Right atrium auricular region (tissue), 2 donors: ENCODE data around the gene COL24A1. TPM values are rescaled to one million over a fixed set of nuclear protein-coding genes. Genes with fewer than 3 reads are reported as not detected.

Experiments used
- DNase-seq: peaks from one replicate; pipeline ENCODE4 v3.0.0-alpha.2; 2019; ENCODE audit warnings: low spot score
- H3K27ac ChIP-seq, 2 donors: fragments of 200-600 bp; sonication (generic); 1 replicate in 1 of 2; 2 replicates in 1 of 2; pipeline ENCODE4 v1.5.1; 2016 to 2019
- H3K27me3 ChIP-seq, 2 donors: fragments of 200-600 bp; sonication (generic); one replicate each; pipeline versions ENCODE4 v1.5.1 to v1.6.0; 2017 to 2019
- H3K36me3 ChIP-seq: fragments of 200-600 bp; sonication (generic); one replicate; pipeline ENCODE4 v1.5.1; 2016
- H3K4me1 ChIP-seq, 2 donors: fragments of 200-600 bp; sonication (generic); one replicate each; pipeline versions ENCODE4 v1.5.1 to v1.6.0; 2017 to 2019
- H3K4me3 ChIP-seq, 2 donors: fragments of 200-600 bp; sonication (generic); 1 replicate in 1 of 2; 2 replicates in 1 of 2; pipeline ENCODE4 v1.5.1; 2017 to 2019; ENCODE audit warnings: mild to moderate bottlenecking in 1 of 2, moderate library complexity in 1 of 2
- H3K9me3 ChIP-seq, 2 donors: fragments of 200-600 bp; sonication (generic); one replicate each; pipeline ENCODE4 v1.5.1; 2019
- total RNA-seq, 2 donors: library from RNA; depleted of rRNA; stranded (reverse); fragments of >200 nt; gene quantifications; one replicate each; pipeline ENCODE4 v1.1.0, GENCODE V29; 2016
- TF ChIP-seq, protein P1 (sequence below), 2 donors: fragments of 200-600 bp; sonication (generic); IDR thresholded peaks; one replicate each; pipeline ENCODE4 v1.5.1; 2019; ENCODE audit warnings: antibody characterized with exemption in 2 of 2

COL24A1 gene
- total RNA-seq, 2 donors from 2014 or later = 0.67 to 1.0 TPM

DNA sequence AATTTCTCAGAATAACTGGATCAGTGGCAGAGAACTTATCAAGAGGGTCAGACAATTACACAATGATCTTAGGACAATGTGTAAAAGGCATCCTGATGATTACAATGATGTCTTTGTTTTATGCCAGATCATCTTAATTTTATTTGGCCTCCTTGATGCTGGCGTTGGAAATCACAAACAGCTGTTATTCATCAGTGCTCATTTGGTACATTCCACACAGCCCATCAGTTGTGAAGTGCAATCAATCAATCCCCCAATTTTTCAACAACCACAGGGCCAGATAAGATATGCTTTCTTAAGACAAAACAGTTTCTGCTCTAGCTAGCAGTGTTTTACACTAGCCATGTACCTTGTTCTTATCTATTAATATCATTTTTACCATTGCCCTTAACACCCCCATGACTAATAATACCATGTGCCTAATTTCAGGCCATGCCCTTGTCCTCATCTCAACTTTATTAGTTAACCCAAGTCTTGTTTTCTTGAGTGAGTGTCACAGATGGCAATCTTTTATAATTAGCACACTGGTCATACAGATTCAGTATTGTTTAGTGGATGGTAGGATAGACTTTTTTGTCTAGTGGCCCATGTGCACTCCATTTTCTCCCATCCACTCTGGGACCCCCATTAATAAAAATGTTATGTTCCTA is 40.8 kb upstream of the COL24A1 start:
- Histone ChIP-seq H3K4me3 (no peak overlapping the region), H3K4me1 (no peaks in the 10 kb centered on the region), H3K27ac (no peak overlapping the region), H3K9me3 (no peaks in the 10 kb centered on the region), H3K36me3 (no peaks in the 10 kb centered on the region), H3K27me3 (no peaks in the 10 kb centered on the region)
- DNase-seq = no peak
- TF ChIP-seq, protein P1, sequence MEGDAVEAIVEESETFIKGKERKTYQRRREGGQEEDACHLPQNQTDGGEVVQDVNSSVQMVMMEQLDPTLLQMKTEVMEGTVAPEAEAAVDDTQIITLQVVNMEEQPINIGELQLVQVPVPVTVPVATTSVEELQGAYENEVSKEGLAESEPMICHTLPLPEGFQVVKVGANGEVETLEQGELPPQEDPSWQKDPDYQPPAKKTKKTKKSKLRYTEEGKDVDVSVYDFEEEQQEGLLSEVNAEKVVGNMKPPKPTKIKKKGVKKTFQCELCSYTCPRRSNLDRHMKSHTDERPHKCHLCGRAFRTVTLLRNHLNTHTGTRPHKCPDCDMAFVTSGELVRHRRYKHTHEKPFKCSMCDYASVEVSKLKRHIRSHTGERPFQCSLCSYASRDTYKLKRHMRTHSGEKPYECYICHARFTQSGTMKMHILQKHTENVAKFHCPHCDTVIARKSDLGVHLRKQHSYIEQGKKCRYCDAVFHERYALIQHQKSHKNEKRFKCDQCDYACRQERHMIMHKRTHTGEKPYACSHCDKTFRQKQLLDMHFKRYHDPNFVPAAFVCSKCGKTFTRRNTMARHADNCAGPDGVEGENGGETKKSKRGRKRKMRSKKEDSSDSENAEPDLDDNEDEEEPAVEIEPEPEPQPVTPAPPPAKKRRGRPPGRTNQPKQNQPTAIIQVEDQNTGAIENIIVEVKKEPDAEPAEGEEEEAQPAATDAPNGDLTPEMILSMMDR (IDR thresholded peaks at IDR 0.05) = no peak

DNA sequence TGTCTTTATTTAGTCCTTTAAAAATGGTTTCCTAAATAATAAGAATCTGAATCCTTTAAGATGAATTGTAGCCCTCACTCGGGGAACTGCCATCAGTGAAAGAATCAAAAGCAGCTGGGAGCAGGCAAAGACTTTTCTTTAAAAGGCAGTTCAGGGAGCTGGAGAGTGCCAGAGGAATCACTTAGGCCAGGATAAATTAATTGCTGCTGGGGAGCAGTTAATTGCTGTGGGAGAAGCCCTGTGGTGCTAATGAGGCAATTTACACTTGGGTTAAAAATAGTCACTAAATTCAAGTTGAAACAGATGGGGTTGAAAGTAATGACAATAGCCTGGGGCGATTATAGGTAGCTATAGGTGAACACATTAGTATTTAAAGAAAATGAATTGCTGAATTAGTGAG is 38.7 kb upstream of the COL24A1 start:
- Histone ChIP-seq H3K36me3 (no peaks in the 10 kb centered on the region), H3K9me3 (no peaks in the 10 kb centered on the region), H3K4me1 (no peaks in the 10 kb centered on the region), H3K27me3 (no peaks in the 10 kb centered on the region), H3K4me3 (no peak overlapping the region), H3K27ac (no peak overlapping the region)
- DNase-seq = no peak
- TF ChIP-seq, protein P1 (IDR thresholded peaks at IDR 0.05) = no peak

DNA sequence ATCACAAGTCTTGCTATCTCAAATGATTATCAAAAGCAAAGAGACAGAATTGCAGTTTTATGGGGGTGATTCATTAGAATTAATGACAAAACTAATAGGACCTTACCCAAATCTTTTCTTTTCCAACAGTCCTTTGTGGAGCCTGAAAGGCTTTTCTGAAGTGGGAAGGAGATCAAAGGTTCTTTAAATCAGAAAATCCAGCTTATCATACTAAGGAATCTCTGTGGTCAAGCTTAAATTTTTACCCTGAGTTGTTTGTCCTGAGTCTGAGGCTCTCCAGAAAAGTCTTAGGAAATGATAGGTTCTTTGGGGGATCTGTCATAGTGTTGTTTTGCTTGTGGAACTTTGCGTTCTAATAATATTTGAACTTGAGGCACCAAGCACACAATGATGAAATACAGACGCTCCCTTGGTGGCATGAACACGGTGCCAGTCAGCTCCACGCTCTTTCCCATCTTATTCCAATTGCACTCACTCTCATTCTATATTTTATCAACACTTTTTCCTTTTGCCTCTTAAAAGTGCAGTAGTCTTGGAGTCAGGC is 38.0 kb upstream of the COL24A1 start:
- Histone ChIP-seq H3K9me3 (no peaks in the 10 kb centered on the region), H3K36me3 (no peaks in the 10 kb centered on the region), H3K27ac (no peak overlapping the region), H3K4me1 (no peaks in the 10 kb centered on the region), H3K4me3 (no peak overlapping the region), H3K27me3 (no peaks in the 10 kb centered on the region)
- no peak for DNase-seq
- TF ChIP-seq, protein P1 (IDR thresholded peaks at IDR 0.05) = no peak

DNA sequence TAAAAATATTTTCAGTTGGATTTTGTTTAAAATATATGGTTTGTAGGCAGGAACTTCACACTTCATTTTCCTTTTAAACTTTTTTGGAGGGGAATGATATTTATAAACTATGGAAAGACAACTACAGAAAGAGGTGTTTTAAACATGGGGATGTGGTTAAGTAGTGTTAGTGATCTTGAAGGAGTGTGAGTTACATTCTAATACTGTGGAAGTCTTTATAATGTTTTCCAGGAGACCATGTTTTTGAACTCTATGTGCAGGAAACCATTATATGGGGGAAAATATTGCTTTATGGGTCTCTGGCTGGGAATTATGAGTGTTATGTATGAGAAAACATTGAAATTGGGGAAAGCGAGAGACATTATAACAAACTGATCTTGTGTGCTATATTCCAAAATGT is 35.8 kb upstream of the COL24A1 start:
- Histone ChIP-seq H3K4me3 (no peak overlapping the region), H3K36me3 (no peaks in the 10 kb centered on the region), H3K27me3 (no peaks in the 10 kb centered on the region), H3K9me3 (no peaks in the 10 kb centered on the region), H3K4me1 (no peaks in the 10 kb centered on the region), H3K27ac (no peak overlapping the region)
- TF ChIP-seq, protein P1 (IDR thresholded peaks at IDR 0.05) = no peak
- no peak for DNase-seq

DNA sequence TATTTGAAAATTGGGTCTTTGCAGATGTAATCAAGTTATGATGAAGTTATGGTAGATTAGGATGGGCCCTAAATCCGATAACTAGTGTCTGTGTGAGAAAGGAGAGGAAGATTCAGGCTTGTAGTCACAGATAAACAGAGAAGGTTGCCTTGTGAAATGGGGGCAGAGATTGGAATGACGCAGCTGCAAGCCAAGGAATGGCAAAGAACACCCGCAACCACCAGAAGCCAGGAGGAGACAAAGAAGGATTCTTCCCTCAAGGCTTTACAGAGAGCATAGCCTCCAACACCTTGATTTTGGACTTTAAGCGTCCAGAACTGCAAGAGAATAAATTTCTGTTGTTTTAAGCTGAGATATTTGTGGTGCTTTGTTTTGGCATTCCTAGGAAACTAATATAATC is 35.4 kb upstream of the COL24A1 start:
- Histone ChIP-seq H3K9me3 (no peaks in the 10 kb centered on the region), H3K36me3 (no peaks in the 10 kb centered on the region), H3K27ac (no peak overlapping the region), H3K4me3 (no peak overlapping the region), H3K4me1 (no peaks in the 10 kb centered on the region), H3K27me3 (no peaks in the 10 kb centered on the region)
- no peak for DNase-seq
- TF ChIP-seq, protein P1 (IDR thresholded peaks at IDR 0.05) = no peak

DNA sequence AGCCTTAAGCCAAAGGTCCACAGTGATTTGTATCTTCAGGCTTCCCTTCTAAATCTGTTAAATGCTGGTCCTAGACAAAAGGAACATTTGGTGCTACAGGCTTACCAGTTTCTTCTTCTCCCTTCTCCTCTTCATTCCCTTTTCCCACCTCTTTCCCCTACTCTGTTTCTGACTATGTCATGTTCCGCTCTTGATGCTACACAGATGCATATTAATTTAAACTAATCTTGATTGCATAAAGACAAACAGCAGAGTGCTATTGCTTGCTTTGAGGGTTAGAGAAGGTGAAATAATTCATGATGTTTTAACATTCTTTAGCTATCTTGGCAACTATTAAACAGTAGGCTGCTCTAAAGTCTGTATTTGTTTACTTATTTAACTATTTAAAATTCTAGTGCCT is 34.3 kb upstream of the COL24A1 start:
- Histone ChIP-seq H3K36me3 (no peaks in the 10 kb centered on the region), H3K27me3 (no peaks in the 10 kb centered on the region), H3K4me1 (no peaks in the 10 kb centered on the region), H3K9me3 (no peaks in the 10 kb centered on the region), H3K27ac (no peak overlapping the region), H3K4me3 (no peak overlapping the region)
- TF ChIP-seq, protein P1 (IDR thresholded peaks at IDR 0.05) = no peak
- no peak for DNase-seq
